HepG2 (cell line): ENCODE measurements around the gene YIF1B. TPM values are rescaled to one million over a fixed set of nuclear protein-coding genes. Genes with fewer than 3 reads are reported as not detected.

Source experiments
- GABPB1 ChIP-seq: IDR thresholded peaks from 2 replicates; pipeline ENCODE4 v1.6.1; 2016; ENCODE audit warnings: mild to moderate bottlenecking, missing genetic modification reagents, moderate library complexity, missing compliant biosample characterization
- HNF4G ChIP-seq, 2 experiments: sonication (generic) in 1 of 2; formaldehyde crosslinking in 1 of 2; IDR thresholded peaks; 2 replicates each; pipeline versions ENCODE4 v1.4.0 to v1.6.1; 2011 to 2020; ENCODE audit warnings: borderline replicate concordance in 2 of 2, low read depth in 2 of 2, mild to moderate bottlenecking in 2 of 2, low read length in 1 of 2, missing genetic modification reagents in 1 of 2, moderate library complexity in 1 of 2
- MED8 ChIP-seq: sonication (generic); formaldehyde crosslinking; IDR thresholded peaks from 2 replicates; pipeline ENCODE4 v1.8.1; 2023; ENCODE audit warnings: mild to moderate bottlenecking, missing genetic modification reagents; ENCODE audit not compliant: insufficient replicate concordance
- POGZ ChIP-seq: sonication (generic); formaldehyde crosslinking; IDR thresholded peaks from 2 replicates; pipeline ENCODE4 v1.4.0; 2020; ENCODE audit warnings: mild to moderate bottlenecking, missing genetic modification reagents
- ZNF10 ChIP-seq: sonication (generic); formaldehyde crosslinking; IDR thresholded peaks from 2 replicates; pipeline ENCODE4 v1.4.0; 2020; ENCODE audit warnings: mild to moderate bottlenecking, low read depth, missing genetic modification reagents, borderline replicate concordance
- ZNF30 ChIP-seq: sonication (generic); formaldehyde crosslinking; IDR thresholded peaks from 2 replicates; pipeline ENCODE4 v1.5.0; 2020; ENCODE audit warnings: mild to moderate bottlenecking, missing genetic modification reagents
- ZNF383 ChIP-seq: sonication (generic); formaldehyde crosslinking; IDR thresholded peaks from 2 replicates; pipeline ENCODE4 v1.4.0; 2020; ENCODE audit warnings: missing genetic modification reagents, mild to moderate bottlenecking, borderline replicate concordance
- ZNF547 ChIP-seq: sonication (generic); formaldehyde crosslinking; IDR thresholded peaks from 2 replicates; pipeline ENCODE4 v1.5.1; 2020; ENCODE audit warnings: mild to moderate bottlenecking, missing genetic modification reagents
- ZNF891 ChIP-seq: sonication (generic); formaldehyde crosslinking; IDR thresholded peaks from 2 replicates; pipeline ENCODE4 v1.5.0; 2020; ENCODE audit warnings: mild to moderate bottlenecking, missing genetic modification reagents
- ZSCAN21 ChIP-seq: sonication (generic); formaldehyde crosslinking; IDR thresholded peaks from 2 replicates; pipeline ENCODE4 v1.8.0; 2022; ENCODE audit warnings: mild to moderate bottlenecking, missing genetic modification reagents, moderate library complexity, borderline replicate concordance
- ZZZ3 ChIP-seq: sonication (generic); formaldehyde crosslinking; IDR thresholded peaks from 2 replicates; pipeline ENCODE4 v1.4.0; 2020; ENCODE audit warnings: missing genetic modification reagents, mild to moderate bottlenecking, borderline replicate concordance
- polyA plus RNA-seq, 8 experiments: library from polyadenylated mRNA; depleted of rRNA in 3 of 8; stranded (reverse) in 7 of 8; unstranded in 1 of 8; fragments of >200 nt; fragmentation: Illumina TruSeq in 4 of 8; extraction: Trizol in 4 of 8; gene quantifications; 2 replicates each; pipeline versions ENCODE4 v1.2.1 to v1.2.3, GENCODE V29; 2011 to 2016; ENCODE audit warnings: low read depth in 4 of 8, missing spikeins in 1 of 8, mixed read lengths in 1 of 8; ENCODE audit not compliant: insufficient read depth in 1 of 8
- total RNA-seq, 5 experiments: library from RNA; depleted of rRNA; stranded (reverse); fragments of >200 nt; fragmentation: Illumina TruSeq; extraction: Trizol; gene quantifications; 2 replicates each; pipeline ENCODE4 v1.2.3, GENCODE V29; 2016; ENCODE audit warnings: low read depth in 1 of 5
- TF ChIP-seq, protein P1 (sequence below): sonication (generic); formaldehyde crosslinking; IDR thresholded peaks from 2 replicates; pipeline ENCODE4 v1.4.0; 2020; ENCODE audit warnings: mild to moderate bottlenecking, missing genetic modification reagents
- TF ChIP-seq, protein P2 (sequence below): sonication (generic); formaldehyde crosslinking; IDR thresholded peaks from 2 replicates; pipeline ENCODE4 v1.8.0; 2023; ENCODE audit warnings: mild to moderate bottlenecking, missing genetic modification reagents
- TF ChIP-seq, protein P3 (sequence below): IDR thresholded peaks from 2 replicates; pipeline ENCODE4 v1.6.1; 2012; ENCODE audit warnings: inconsistent platforms
- TF ChIP-seq, protein P4 (sequence below): IDR thresholded peaks from 2 replicates; pipeline ENCODE4 v1.6.1; 2016; ENCODE audit warnings: mild to moderate bottlenecking, missing biosample characterization, missing genetic modification reagents
- TF ChIP-seq, protein P5 (sequence below): sonication (generic); formaldehyde crosslinking; IDR thresholded peaks from 2 replicates; pipeline ENCODE4 v1.5.0; 2020; ENCODE audit warnings: mild to moderate bottlenecking, missing genetic modification reagents

The YIF1B gene
- total and polyA plus RNA-seq, 2 of the 13 experiments (the other 11 are each of a cell fraction or from before 2014, with no cell fraction given) = 41.4 to 85.2 TPM

DNA sequence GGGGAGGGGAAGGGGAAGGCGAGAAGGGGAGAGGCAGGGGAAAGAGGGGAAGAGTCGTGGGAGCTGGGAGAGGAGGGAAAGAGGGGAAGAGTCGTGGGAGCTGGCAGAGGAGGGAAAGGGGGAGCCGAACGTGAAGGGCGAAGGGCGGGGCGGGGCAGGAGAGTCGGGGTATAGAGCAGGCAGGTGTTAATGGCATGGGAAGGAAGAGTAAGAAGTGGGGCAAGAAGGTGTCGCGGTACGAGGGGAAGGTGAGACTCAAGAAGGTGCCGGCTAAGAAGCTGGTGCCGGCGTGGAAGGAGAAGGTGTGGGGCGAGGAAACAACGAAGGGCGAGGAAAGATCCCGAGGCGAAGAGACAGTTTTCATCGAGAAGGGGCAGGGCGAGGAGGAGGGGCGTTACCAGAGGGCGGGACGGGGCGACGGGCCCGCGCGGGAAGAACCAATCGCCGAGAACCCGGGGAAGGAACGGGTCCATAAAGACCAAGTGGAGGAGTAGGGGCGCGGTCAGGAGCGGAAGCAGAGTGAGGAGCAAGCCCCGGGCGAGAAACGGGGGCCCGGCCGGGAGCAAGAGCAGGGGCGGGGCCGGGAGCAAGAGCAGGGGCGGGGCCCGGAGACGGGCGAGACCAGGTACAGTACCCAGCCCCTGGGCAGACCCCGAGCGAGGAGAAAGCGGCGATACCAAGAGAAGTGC, 20.3 kb upstream of the YIF1B start (continued):
- no peak for TF ChIP-seq ZZZ3 (CRISPR knock-in tag)
- TF ChIP-seq ZSCAN21 (CRISPR knock-in tag) = 0 out of 2 replicates have a peak, but pooled peaks have one; percentile 21
- no peak for TF ChIP-seq ZNF891 (CRISPR knock-in tag)
- TF ChIP-seq ZNF10 (CRISPR knock-in tag) = no peak
- TF ChIP-seq GABPB1 = peak; percentile 76
- TF ChIP-seq, protein P1, sequence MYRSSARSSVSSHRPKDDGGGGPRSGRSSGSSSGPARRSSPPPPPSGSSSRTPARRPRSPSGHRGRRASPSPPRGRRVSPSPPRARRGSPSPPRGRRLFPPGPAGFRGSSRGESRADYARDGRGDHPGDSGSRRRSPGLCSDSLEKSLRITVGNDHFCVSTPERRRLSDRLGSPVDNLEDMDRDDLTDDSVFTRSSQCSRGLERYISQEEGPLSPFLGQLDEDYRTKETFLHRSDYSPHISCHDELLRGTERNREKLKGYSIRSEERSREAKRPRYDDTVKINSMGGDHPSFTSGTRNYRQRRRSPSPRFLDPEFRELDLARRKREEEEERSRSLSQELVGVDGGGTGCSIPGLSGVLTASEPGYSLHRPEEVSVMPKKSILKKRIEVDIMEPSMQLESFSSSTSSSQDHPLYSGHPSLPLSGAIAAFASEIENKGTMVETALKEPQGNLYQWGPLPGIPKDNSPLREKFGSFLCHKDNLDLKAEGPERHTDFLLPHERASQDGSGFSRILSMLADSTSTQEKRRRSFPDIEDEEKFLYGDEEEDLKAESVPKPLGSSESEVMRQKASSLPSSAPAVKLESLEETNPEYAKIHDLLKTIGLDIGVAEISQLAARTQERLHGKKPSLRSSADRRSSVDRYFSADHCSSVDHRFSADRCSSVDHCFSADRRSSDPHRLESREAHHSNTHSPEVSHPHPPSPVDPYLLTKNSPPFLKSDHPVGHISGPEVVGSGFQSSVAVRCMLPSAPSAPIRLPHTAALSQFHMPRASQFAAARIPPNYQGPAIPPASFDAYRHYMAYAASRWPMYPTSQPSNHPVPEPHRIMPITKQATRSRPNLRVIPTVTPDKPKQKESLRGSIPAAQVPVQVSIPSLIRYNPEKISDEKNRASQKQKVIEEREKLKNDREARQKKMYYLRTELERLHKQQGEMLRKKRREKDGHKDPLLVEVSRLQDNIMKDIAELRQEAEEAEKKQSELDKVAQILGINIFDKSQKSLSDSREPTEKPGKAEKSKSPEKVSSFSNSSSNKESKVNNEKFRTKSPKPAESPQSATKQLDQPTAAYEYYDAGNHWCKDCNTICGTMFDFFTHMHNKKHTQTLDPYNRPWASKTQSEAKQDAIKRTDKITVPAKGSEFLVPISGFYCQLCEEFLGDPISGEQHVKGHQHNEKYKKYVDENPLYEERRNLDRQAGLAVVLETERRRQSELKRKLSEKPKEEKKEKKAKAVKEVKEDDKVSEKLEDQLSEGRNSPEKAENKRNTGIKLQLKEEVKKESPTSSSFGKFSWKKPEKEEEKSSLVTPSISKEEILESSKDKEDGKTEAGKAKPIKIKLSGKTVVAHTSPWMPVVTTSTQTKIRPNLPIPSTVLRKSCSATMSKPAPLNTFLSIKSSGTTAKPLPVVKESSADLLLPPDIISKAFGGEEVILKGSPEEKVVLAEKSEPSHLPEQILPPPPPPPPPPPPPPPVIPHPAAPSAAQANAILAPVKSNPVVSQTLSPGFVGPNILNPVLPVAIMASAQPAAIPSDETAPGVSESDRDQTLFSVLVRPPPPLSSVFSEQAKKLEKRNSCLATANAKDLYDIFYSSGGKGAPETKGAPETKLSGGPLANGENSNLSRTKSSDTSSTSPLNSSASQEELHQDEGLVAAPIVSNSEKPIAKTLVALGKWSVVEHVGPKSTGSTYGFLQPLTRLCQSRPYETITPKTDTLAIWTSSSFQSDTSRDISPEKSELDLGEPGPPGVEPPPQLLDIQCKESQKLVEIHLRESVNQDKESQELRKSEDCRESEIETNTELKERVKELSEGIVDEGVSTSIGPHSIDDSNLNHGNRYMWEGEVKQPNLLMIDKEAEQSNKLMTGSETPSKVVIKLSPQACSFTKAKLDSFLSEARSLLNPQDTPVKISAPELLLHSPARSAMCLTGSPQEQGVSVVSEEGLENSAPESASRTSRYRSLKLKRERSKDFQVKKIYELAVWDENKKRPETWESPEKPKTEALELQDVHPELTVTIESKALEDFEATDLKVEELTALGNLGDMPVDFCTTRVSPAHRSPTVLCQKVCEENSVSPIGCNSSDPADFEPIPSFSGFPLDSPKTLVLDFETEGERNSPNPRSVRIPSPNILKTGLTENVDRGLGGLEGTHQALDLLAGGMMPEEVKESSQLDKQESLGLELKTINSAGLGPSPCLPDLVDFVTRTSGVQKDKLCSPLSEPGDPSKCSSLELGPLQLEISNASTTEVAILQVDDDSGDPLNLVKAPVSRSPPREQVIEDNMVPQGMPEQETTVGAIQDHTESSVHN = no peak
- TF ChIP-seq, protein P2, sequence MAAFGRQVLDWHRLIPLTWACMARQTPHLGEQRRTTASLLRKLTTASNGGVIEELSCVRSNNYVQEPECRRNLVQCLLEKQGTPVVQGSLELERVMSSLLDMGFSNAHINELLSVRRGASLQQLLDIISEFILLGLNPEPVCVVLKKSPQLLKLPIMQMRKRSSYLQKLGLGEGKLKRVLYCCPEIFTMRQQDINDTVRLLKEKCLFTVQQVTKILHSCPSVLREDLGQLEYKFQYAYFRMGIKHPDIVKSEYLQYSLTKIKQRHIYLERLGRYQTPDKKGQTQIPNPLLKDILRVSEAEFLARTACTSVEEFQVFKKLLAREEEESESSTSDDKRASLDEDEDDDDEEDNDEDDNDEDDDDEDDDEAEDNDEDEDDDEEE (CRISPR knock-in tag) = 0 out of 2 replicates have a peak, but pooled peaks have one; percentile 29
- TF ChIP-seq ZNF383 = no peak
- no peak for TF ChIP-seq MED8 (CRISPR knock-in tag)
- TF ChIP-seq ZNF547 (CRISPR knock-in tag) = no peak
- 0 out of 2 replicates have a peak, but pooled peaks have one; percentile 22 for TF ChIP-seq POGZ
- TF ChIP-seq HNF4G (IDR thresholded peaks at IDR 0.05; ENCODE audit: borderline replicate concordance, low read depth, low read length) = no peak
- no peak for TF ChIP-seq HNF4G (CRISPR knock-in tag; IDR thresholded peaks at IDR 0.05; ENCODE audit: borderline replicate concordance, low read depth)
- TF ChIP-seq, protein P3, sequence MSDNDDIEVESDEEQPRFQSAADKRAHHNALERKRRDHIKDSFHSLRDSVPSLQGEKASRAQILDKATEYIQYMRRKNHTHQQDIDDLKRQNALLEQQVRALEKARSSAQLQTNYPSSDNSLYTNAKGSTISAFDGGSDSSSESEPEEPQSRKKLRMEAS = peak; percentile 28
- no peak for TF ChIP-seq ZNF30 (CRISPR knock-in tag)
- TF ChIP-seq, protein P4, sequence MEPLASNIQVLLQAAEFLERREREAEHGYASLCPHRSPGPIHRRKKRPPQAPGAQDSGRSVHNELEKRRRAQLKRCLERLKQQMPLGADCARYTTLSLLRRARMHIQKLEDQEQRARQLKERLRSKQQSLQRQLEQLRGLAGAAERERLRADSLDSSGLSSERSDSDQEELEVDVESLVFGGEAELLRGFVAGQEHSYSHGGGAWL = no peak
- TF ChIP-seq, protein P5, sequence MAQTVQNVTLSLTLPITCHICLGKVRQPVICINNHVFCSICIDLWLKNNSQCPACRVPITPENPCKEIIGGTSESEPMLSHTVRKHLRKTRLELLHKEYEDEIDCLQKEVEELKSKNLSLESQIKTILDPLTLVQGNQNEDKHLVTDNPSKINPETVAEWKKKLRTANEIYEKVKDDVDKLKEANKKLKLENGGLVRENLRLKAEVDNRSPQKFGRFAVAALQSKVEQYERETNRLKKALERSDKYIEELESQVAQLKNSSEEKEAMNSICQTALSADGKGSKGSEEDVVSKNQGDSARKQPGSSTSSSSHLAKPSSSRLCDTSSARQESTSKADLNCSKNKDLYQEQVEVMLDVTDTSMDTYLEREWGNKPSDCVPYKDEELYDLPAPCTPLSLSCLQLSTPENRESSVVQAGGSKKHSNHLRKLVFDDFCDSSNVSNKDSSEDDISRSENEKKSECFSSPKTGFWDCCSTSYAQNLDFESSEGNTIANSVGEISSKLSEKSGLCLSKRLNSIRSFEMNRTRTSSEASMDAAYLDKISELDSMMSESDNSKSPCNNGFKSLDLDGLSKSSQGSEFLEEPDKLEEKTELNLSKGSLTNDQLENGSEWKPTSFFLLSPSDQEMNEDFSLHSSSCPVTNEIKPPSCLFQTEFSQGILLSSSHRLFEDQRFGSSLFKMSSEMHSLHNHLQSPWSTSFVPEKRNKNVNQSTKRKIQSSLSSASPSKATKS (CRISPR knock-in tag) = no peak
